Effector memory CD4-positive, alpha-beta T cell (primary cell): Measurements from ENCODE around the gene TIMD4.
"Not testable (repeated sequence)": the region's sequence is repeated elsewhere in the genome, so short reads cannot be mapped to it uniquely, and the experiment has no call there.

ENCODE experiments used
- DNase-seq, 3 donors: peaks; one replicate each; pipeline ENCODE4 v3.0.0-alpha.2; 2020
- H3K27ac ChIP-seq: 2 replicates; pipeline ENCODE4 v1.7.0; 2013; ENCODE audit warnings: mild to moderate bottlenecking, low read length, moderate library complexity; ENCODE audit not compliant: insufficient read depth, poor library complexity, severe bottlenecking
- H3K27me3 ChIP-seq: replicated peaks from 2 replicates; pipeline ENCODE4 v1.7.0; 2013; ENCODE audit warnings: mild to moderate bottlenecking, low read length; ENCODE audit not compliant: insufficient read depth, control insufficient read depth, poor library complexity, severe bottlenecking
- H3K36me3 ChIP-seq: 2 replicates; pipeline ENCODE4 v1.7.0; 2013; ENCODE audit warnings: mild to moderate bottlenecking, low read length, moderate library complexity; ENCODE audit not compliant: control insufficient read depth, insufficient read depth
- H3K4me1 ChIP-seq: 2 replicates; pipeline ENCODE4 v1.7.0; 2013; ENCODE audit warnings: low read length, mild to moderate bottlenecking; ENCODE audit not compliant: control insufficient read depth, insufficient read depth, poor library complexity, severe bottlenecking
- H3K4me3 ChIP-seq: 2 replicates; pipeline ENCODE4 v1.7.0; 2013; ENCODE audit warnings: low read length, low read depth, mild to moderate bottlenecking; ENCODE audit not compliant: insufficient read depth, poor library complexity, severe bottlenecking
- H3K9me3 ChIP-seq: 2 replicates; pipeline ENCODE4 v1.7.0; 2013; ENCODE audit warnings: mild to moderate bottlenecking, low read length, moderate library complexity; ENCODE audit not compliant: control insufficient read depth

The TIMD4 gene

GRCh38 chr5:156927545-156927944 lies 35.5 kb downstream of the TIMD4 start:
- DNase-seq = no peak
- no peaks in the 10 kb centered on the region for H3K36me3 ChIP-seq
- H3K4me3 ChIP-seq = no peak overlapping the region
- H3K27ac ChIP-seq = no peak overlapping the region
- H3K27me3 ChIP-seq = no peaks in the 10 kb centered on the region
- no peaks in the 10 kb centered on the region for H3K9me3 ChIP-seq
- no peaks in the 10 kb centered on the region for H3K4me1 ChIP-seq

DNA sequence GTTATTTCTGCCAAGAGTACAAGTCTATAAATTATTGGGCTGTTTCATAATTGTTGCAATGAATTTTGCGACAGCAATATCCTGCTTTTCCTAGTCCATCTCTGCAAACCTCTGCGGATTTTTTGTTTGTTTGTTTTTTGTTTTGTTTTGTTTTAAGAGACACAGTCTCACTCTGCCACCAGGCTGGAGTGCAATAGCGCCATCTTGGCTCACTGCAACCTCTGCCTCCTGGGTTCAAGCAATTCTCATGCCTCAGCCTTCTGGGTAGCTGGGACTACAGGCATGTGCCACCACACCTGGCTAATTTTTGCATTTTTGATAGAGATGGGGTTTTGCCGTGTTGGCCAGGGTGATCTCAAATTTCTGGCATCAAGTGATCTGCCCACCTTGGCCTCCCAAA lies 37.3 kb downstream of the TIMD4 start:
- not testable (repeated sequence) for H3K9me3 ChIP-seq, H3K27ac ChIP-seq, DNase-seq, H3K27me3 ChIP-seq, H3K4me1 ChIP-seq, H3K36me3 ChIP-seq, H3K4me3 ChIP-seq

DNA sequence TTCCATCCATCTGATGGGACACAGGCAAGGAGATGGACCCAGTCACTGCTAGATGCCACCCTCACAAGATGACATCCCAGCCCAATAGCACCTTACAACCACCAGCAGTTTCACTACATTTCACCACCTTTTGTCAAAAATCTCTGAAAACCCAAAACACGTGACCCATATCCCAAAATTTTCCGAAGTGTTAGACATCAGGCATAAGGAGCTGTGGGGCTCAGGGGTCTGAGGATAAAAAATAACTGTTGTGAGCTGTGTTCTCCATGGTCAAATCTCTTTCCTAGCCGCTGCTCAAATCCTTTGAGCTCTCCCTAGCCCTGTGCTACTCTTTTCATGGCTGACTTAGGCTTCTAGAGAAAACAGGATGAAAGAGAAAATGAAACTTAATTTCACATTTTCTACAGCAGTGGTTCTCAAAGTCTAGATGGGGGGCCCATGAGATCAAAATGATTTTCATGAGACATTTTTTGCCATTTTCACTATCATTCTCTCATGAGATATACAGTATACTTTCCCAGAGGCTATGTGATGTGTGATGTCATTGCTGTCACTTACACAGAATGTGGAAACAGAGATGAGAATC lies 40.7 kb downstream of the TIMD4 start:
- Histone ChIP-seq H3K4me1 (no peaks in the 10 kb centered on the region), H3K27me3 (no peaks in the 10 kb centered on the region), H3K9me3 (no peaks in the 10 kb centered on the region), H3K36me3 (no peaks in the 10 kb centered on the region), H3K27ac (no peak overlapping the region), H3K4me3 (no peak overlapping the region)
- no peak for DNase-seq

DNA sequence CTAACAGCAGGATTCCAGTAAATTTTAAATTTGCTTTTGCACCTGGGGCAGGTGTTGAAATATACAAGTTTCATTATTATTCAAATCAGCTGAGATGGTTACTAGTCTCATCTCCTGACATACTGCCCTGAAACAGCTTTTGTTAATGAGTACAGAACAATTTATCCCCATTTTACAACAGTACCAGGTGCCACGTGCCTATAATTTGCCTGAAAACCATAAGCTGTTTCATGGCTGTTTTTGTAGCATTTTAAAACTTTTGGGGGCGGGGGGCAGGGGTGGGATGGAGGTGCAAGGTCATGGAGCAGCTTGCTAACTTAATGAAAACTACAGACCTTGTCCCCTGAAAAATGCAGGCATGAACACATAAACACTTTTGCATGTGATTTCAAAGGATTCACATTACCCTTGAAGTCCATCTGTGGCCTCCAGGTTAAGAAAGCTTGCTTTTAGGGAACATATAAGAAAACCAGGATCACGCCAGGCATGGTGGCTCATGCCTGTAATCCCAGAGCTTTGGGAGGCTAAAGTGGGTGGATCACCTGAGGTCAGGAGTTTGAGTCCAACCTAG lies 42.1 kb downstream of the TIMD4 start:
- Histone ChIP-seq H3K27ac (no peak overlapping the region), H3K4me1 (no peaks in the 10 kb centered on the region), H3K27me3 (no peaks in the 10 kb centered on the region), H3K9me3 (no peaks in the 10 kb centered on the region), H3K36me3 (no peaks in the 10 kb centered on the region), H3K4me3 (no peak overlapping the region)
- DNase-seq = no peak

- Histone ChIP-seq H3K4me3 (no peak overlapping the region), H3K36me3 (no peaks in the 10 kb centered on the region), H3K9me3 (no peaks in the 10 kb centered on the region), H3K4me1 (no peaks in the 10 kb centered on the region), H3K27ac (no peak overlapping the region), H3K27me3 (no peaks in the 10 kb centered on the region)
- no peak for DNase-seq
These were observed 42.8 kb downstream of the TIMD4 start for GRCh38 chr5:156920042-156920860.

GRCh38 chr5:156918311-156918845 lies 44.6 kb downstream of the TIMD4 start:
- no peaks in the 10 kb centered on the region for H3K36me3 ChIP-seq
- no peak for DNase-seq
- no peak overlapping the region for H3K27ac ChIP-seq
- no peaks in the 10 kb centered on the region for H3K27me3 ChIP-seq
- peaks cover 2% of the 10 kb centered on the region for H3K4me1 ChIP-seq
- no peak overlapping the region for H3K4me3 ChIP-seq
- H3K9me3 ChIP-seq = no peaks in the 10 kb centered on the region

DNA sequence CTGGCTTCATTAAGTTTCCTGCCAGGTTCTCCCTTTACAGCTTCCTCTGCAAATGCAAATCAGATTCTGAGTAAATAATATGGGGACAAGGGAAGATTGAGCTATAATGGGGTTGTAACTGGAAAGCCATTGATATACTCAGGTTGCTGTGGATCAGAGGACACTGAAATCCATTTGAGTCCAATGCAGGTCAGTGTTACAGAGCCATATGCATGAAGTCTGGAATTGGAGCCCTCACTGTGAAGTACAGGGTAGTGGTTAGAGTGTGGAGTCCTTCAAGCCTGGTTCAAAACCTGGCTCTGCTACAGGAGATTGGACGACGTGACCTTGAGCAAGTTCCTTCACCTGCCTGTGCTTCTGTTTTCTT lies 48.7 kb downstream of the TIMD4 start:
- DNase-seq = no peak
- Histone ChIP-seq H3K36me3 (no peaks in the 10 kb centered on the region), H3K4me1 (peaks cover 7% of the 10 kb centered on the region), H3K27ac (no peak overlapping the region), H3K9me3 (no peaks in the 10 kb centered on the region), H3K4me3 (no peak overlapping the region), H3K27me3 (no peaks in the 10 kb centered on the region)

- peak in 2 of 3 donors; percentile 0 to 6 for DNase-seq
- H3K27ac ChIP-seq = no peak overlapping the region
These were observed 49.2 kb downstream of the TIMD4 start for GRCh38 chr5:156913719-156914370.

DNA sequence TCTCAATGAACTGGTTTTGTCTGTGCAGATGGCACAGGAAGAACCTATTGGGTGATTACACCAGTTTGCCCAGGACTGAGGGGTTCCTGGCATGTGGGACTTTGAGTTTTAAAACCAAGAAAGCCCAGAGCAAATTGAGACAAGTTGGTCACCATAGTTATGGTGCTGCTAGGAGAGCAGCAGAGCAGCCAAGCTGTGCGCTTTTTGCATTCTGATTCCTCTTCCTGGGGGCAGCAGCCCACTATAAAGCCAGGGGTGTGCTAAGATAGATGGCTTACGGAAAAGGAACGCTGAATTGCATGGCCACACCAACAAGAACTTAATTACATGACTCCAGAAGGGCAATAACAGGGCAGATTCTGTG lies 49.7 kb downstream of the TIMD4 start:
- Histone ChIP-seq H3K27ac (no peak overlapping the region), H3K4me3 (peak overlapping the region; percentile 23), H3K4me1 (peaks cover 7% of the 10 kb centered on the region), H3K36me3 (no peaks in the 10 kb centered on the region), H3K27me3 (no peaks in the 10 kb centered on the region), H3K9me3 (no peaks in the 10 kb centered on the region)
- no peak for DNase-seq

More at GRCh38 chr5:156913719-156914370, 49.2 kb downstream of the TIMD4 start:
- Histone ChIP-seq H3K36me3 (no peaks in the 10 kb centered on the region), H3K4me3 (peak overlapping the region; percentile 23), H3K4me1 (peaks cover 7% of the 10 kb centered on the region), H3K27me3 (no peaks in the 10 kb centered on the region), H3K9me3 (no peaks in the 10 kb centered on the region)

DNA sequence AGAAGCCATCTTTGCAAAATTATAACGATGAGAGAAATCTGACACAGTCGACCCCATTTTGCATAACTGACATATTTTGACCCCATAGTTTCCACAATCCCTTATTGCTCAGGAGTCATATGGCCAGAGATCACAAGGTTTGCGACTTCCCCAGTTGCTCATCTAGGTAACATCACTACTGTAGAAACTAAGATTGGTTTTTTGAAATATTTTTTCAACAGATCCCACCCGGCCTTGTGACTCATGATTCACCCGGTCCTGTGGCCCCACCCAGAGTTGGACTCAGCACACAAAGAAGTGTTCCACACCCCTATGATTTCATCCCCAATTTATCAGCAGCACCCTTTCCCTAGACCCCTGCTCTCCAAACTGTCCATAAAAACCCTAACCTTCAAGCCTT lies 50.2 kb downstream of the TIMD4 start:
- no peaks in the 10 kb centered on the region for H3K27me3 ChIP-seq
- H3K9me3 ChIP-seq = no peaks in the 10 kb centered on the region
- H3K4me3 ChIP-seq = no peak overlapping the region
- no peak for DNase-seq
- peaks cover 7% of the 10 kb centered on the region for H3K4me1 ChIP-seq
- no peaks in the 10 kb centered on the region for H3K36me3 ChIP-seq
- no peak overlapping the region for H3K27ac ChIP-seq
